Ovary (tissue), 9 donors: ENCODE data around the gene P4HB. TPM values are rescaled to one million over a fixed set of nuclear protein-coding genes. Genes with fewer than 3 reads are reported as not detected.

Experiments
- DNase-seq, 5 donors: peaks; one replicate each; pipeline ENCODE4 v3.0.0-alpha.2; 2019 to 2020
- H3K27ac ChIP-seq, 2 donors: fragments of 200-600 bp; one replicate each; pipeline versions ENCODE4 v1.5.1 to v1.8.0; 2019 to 2022
- H3K27me3 ChIP-seq: fragments of 200-600 bp; one replicate; pipeline ENCODE4 v1.8.0; 2022
- H3K36me3 ChIP-seq: fragments of 200-600 bp; sonication (generic); one replicate; pipeline ENCODE4 v1.5.1; 2019
- H3K4me1 ChIP-seq: one replicate; pipeline ENCODE4 v1.8.1; 2013; ENCODE audit warnings: mild to moderate bottlenecking, moderate library complexity; ENCODE audit not compliant: insufficient read depth
- H3K4me3 ChIP-seq: fragments of 200-600 bp; sonication (generic); one replicate; pipeline ENCODE4 v1.5.1; 2017
- H3K9me3 ChIP-seq, 2 donors: fragments of 200-600 bp in 1 of 2; sonication (generic) in 1 of 2; one replicate each; pipeline versions ENCODE4 v1.5.1 to v1.8.1; 2013 to 2019; ENCODE audit warnings: mild to moderate bottlenecking in 1 of 2, moderate library complexity in 1 of 2
- CTCF ChIP-seq, 3 donors: fragments of 450-650 bp in 2 of 3; fragments of 200-600 bp in 1 of 3; IDR thresholded peaks; one replicate each; pipeline versions ENCODE4 v1.5.1 to v1.8.0; 2016 to 2022; ENCODE audit warnings: antibody characterized with exemption in 3 of 3, mild to moderate bottlenecking in 1 of 3
- EP300 ChIP-seq: sonication (generic); formaldehyde crosslinking; IDR thresholded peaks from one replicate; pipeline ENCODE4 v1.6.1; 2017; ENCODE audit warnings: antibody characterized with exemption
- POLR2A ChIP-seq: fragments of 450-650 bp; IDR thresholded peaks from one replicate; pipeline ENCODE4 v1.6.1; 2017; ENCODE audit warnings: antibody characterized with exemption, mild to moderate bottlenecking, moderate library complexity
- WGBS, 3 donors: extraction: QIAGEN DNeasy Blood & Tissue Kit in 1 of 3; methylation state at CpG; one replicate each; pipeline versions ENCODE4 v1.1.5 to v1.1.7; 2013 to 2017; 5-methylcytosine and 5-hydroxymethylcytosine counted together
- intact Hi-C, 4 donors: fragments of 100-400 bp; cut with DNase I; formaldehyde crosslinking; loops; one replicate each; pipeline versions ENCODE4 v1.11.0 to v1.15.1; 2022 to 2023
- polyA plus RNA-seq, 2 donors: library from polyadenylated mRNA; stranded (reverse); fragments of 200-250 nt in 1 of 2; fragments of 350-450 nt in 1 of 2; fragmentation: Illumina TruSeq in 1 of 2; extraction: RNeasy Lipid Tissue Mini Kit (QIAGEN cat#74804) in 1 of 2; gene quantifications; one replicate each; pipeline ENCODE4 v1.2.3, GENCODE V29; 2013 to 2014
- total RNA-seq, 7 donors: library from RNA; depleted of rRNA in 2 of 7; stranded (reverse); fragments of >200 nt in 2 of 7; fragmentation: NEBNext Ultra II Directional in 3 of 7; extraction: Animal tissue kit (Norgen Biotek cat#: 25700) in 3 of 7; gene quantifications; one replicate each; pipeline versions ENCODE4 v1.1.0 to v1.2.4, GENCODE V29; 2016 to 2023
- donor health status: DM: no; HTN: no; CAD: no; lungs with moderate emphysema.
- donor health status: DM: no; HTN: no; CAD: no.
- donor health status: Bipolar disorder and iron deficiency.
- donor health status: DM: yes; HTN: yes; CAD: no.
- donor health status: DM: no; HTN: no; CAD: no.
- donor health status: DM: yes; HTN: yes; CAD: no.

P4HB gene
- total and polyA plus RNA-seq, 9 donors: 222 to 2,080 (median 312) TPM

- H3K36me3 ChIP-seq: no peaks in the 10 kb centered on the region
- TF ChIP-seq POLR2A (no peak), CTCF (IDR thresholded peaks at IDR 0.05) (no peak), EP300 (no peak)
- no peaks in the 10 kb centered on the region for H3K9me3 ChIP-seq
- peaks cover 16% of the 10 kb centered on the region for H3K4me1 ChIP-seq
- no peak overlapping the region for H3K4me3 ChIP-seq
- H3K27me3 ChIP-seq: no peaks in the 10 kb centered on the region
- 79 to 88% (median 85%) methylated on average over 6 of the region's 6 CpGs for WGBS, 3 donors
- intact Hi-C loops: no loop called here
- no peak for DNase-seq
- H3K27ac ChIP-seq: no peak overlapping the region
Observed at GRCh38 chr17:81829858-81830257, 30.5 kb downstream of the P4HB start.

GRCh38 chr17:81828656-81829055 is 31.7 kb downstream of the P4HB start:
- Histone ChIP-seq H3K36me3 (no peaks in the 10 kb centered on the region), H3K4me1 (peaks cover 13% of the 10 kb centered on the region), H3K9me3 (no peaks in the 10 kb centered on the region), H3K4me3 (no peak overlapping the region), H3K27me3 (no peaks in the 10 kb centered on the region), H3K27ac (no peak overlapping the region)
- no peak for DNase-seq
- intact Hi-C loops: no loop called here
- no peak for TF ChIP-seq CTCF (IDR thresholded peaks at IDR 0.05)
- no peak for TF ChIP-seq EP300
- TF ChIP-seq POLR2A: no peak
- 72 to 81% (median 78%) methylated on average over 7 of the region's 7 CpGs for WGBS, 3 donors

GRCh38 chr17:81825841-81826466 is 34.4 kb downstream of the P4HB start:
- TF ChIP-seq CTCF (IDR thresholded peaks at IDR 0.05) (no peak), EP300 (no peak)
- no peaks in the 10 kb centered on the region for H3K36me3 ChIP-seq
- no peaks in the 10 kb centered on the region for H3K9me3 ChIP-seq
- intact Hi-C loops: no loop called here
- no peak overlapping the region for H3K27ac ChIP-seq
- H3K27me3 ChIP-seq: no peaks in the 10 kb centered on the region
- H3K4me1 ChIP-seq: peaks cover 6% of the 10 kb centered on the region
- no peak overlapping the region for H3K4me3 ChIP-seq
- no peak for DNase-seq
- WGBS, 3 donors: 83 to 84% (median 83%) methylated on average over 11 of the region's 11 CpGs

GRCh38 chr17:81824595-81824994 is 35.7 kb downstream of the P4HB start:
- Histone ChIP-seq H3K9me3 (no peaks in the 10 kb centered on the region), H3K27me3 (no peaks in the 10 kb centered on the region), H3K27ac (no peak overlapping the region), H3K36me3 (no peaks in the 10 kb centered on the region), H3K4me3 (no peak overlapping the region), H3K4me1 (peaks cover 6% of the 10 kb centered on the region)
- TF ChIP-seq POLR2A: no peak
- no peak for DNase-seq
- WGBS, 3 donors: 76 to 89% (median 79%) methylated on average over 11 of the region's 11 CpGs
- intact Hi-C loops: no loop called here

GRCh38 chr17:81823820-81824550 is 36.4 kb downstream of the P4HB start:
- Histone ChIP-seq H3K4me1 (peaks cover 6% of the 10 kb centered on the region), H3K27me3 (no peaks in the 10 kb centered on the region), H3K27ac (no peak overlapping the region), H3K9me3 (no peaks in the 10 kb centered on the region), H3K36me3 (no peaks in the 10 kb centered on the region), H3K4me3 (no peak overlapping the region)
- intact Hi-C loops: no loop called here
- 84 to 85% (median 84%) methylated on average over 32 to 33 of the region's 33 CpGs for WGBS, 3 donors
- DNase-seq: no peak
- TF ChIP-seq POLR2A (no peak), EP300 (no peak), CTCF (IDR thresholded peaks at IDR 0.05) (no peak)
